Urinary bladder (tissue), 4 donors: ENCODE measurements around the gene DNMT3B. TPM values are rescaled to one million over a fixed set of nuclear protein-coding genes. Genes with fewer than 3 reads are reported as not detected.

Source experiments
- DNase-seq: peaks from one replicate; pipeline ENCODE4 v3.0.0-alpha.2; 2015; ENCODE audit errors: extremely low spot score
- H3K27ac ChIP-seq: one replicate; pipeline ENCODE4 v1.5.1; 2013; ENCODE audit warnings: low read depth, mild to moderate bottlenecking, moderate library complexity
- H3K36me3 ChIP-seq: one replicate; pipeline ENCODE4 v1.6.1; 2013; ENCODE audit warnings: mild to moderate bottlenecking, moderate library complexity; ENCODE audit not compliant: insufficient read depth
- H3K4me1 ChIP-seq: one replicate; pipeline ENCODE4 v1.6.1; 2013; ENCODE audit warnings: mild to moderate bottlenecking, moderate library complexity; ENCODE audit not compliant: insufficient read depth
- H3K4me3 ChIP-seq: one replicate; pipeline ENCODE4 v1.5.1; 2013; ENCODE audit warnings: low read depth, low read length
- WGBS: extraction: QIAGEN DNeasy Blood & Tissue Kit; methylation state at CpG from one replicate; pipeline ENCODE4 v1.1.7; 2013; 5-methylcytosine and 5-hydroxymethylcytosine counted together
- polyA plus RNA-seq: library from polyadenylated mRNA; stranded (reverse); fragments of 200-250 nt; gene quantifications from one replicate; pipeline ENCODE4 v1.2.3, GENCODE V29; 2013
- total RNA-seq: library from RNA; depleted of rRNA; stranded (reverse); fragments of >200 nt; gene quantifications from one replicate; pipeline ENCODE4 v1.2.3, GENCODE V29; 2014
- donor health status: healthy with polysubstance abuse.
- donor health status: healthy.

DNMT3B gene
- total and polyA plus RNA-seq, 2 donors: 1.0 to 2.4 TPM

DNA sequence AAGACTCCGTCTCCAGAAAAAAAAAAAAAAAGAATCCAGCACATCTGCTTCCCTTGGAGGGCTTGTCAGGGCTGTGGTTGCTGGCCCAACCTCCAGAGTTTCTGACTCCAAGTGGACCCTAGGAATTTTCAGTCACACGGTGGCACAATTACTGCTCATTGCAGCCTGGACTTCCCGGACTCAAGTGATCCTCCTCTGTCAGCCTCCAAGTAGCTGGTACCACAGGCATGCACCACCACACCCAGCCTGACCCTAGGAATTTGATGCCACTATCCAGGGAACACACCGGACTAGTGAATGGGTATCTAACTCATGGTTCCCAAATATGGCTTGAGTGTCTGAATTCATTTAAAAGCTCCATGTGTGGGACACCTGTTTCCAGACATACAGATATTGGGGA lies 47.7 kb downstream of the DNMT3B start:
- H3K4me3 ChIP-seq: no peak overlapping the region
- no peaks in the 10 kb centered on the region for H3K4me1 ChIP-seq
- WGBS: 92% methylated on average over 4 of the region's 4 CpGs
- H3K27ac ChIP-seq: no peak overlapping the region
- DNase-seq: no peak
- no peaks in the 10 kb centered on the region for H3K36me3 ChIP-seq

DNA sequence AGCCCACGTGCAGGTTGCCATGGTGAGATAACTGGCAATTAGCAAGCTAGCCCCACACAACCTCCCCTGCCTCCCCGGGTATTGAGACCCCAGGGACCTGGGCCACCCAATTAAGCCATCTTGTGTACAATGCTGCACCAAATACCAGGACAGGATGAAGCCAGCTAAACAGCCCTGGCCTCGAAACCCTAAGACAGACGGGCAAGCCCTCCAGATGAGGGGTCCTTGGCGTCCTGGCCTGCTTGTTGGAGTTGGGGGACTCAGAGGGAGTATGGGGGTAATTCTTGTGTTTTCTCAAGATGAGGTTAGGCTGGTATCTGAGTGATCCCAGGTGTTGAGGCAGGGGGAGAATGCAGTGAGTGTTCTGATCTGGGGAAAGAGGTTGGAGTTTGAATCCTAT lies 48.8 kb downstream of the DNMT3B start:
- no peak for DNase-seq
- WGBS: 77% methylated on average over 5 of the region's 5 CpGs
- Histone ChIP-seq H3K36me3 (no peaks in the 10 kb centered on the region), H3K27ac (no peak overlapping the region), H3K4me1 (no peaks in the 10 kb centered on the region), H3K4me3 (no peak overlapping the region)

DNA sequence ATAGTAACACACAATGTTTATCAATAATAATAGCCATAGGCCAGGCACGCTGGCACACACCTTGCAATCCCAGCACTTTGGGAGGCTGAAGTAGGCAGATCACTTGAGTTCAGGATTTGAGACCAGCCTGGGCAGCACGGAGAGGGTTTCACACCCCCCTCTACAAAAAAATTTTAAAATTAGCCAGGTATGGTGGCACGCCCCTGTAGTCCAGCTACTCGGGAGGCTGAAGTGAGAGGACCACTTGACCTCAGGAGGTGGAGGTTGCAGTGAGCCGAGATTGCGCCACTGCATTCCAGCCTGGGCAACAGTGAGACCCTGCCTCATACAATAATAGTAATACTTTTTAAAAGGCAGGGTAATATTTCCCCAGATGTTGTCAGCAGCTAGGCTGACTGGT lies 49.7 kb downstream of the DNMT3B start:
- Histone ChIP-seq H3K4me1 (no peaks in the 10 kb centered on the region), H3K36me3 (no peaks in the 10 kb centered on the region), H3K27ac (no peak overlapping the region), H3K4me3 (no peak overlapping the region)
- WGBS: 88% methylated on average over 6 of the region's 6 CpGs
- DNase-seq: no peak

DNA sequence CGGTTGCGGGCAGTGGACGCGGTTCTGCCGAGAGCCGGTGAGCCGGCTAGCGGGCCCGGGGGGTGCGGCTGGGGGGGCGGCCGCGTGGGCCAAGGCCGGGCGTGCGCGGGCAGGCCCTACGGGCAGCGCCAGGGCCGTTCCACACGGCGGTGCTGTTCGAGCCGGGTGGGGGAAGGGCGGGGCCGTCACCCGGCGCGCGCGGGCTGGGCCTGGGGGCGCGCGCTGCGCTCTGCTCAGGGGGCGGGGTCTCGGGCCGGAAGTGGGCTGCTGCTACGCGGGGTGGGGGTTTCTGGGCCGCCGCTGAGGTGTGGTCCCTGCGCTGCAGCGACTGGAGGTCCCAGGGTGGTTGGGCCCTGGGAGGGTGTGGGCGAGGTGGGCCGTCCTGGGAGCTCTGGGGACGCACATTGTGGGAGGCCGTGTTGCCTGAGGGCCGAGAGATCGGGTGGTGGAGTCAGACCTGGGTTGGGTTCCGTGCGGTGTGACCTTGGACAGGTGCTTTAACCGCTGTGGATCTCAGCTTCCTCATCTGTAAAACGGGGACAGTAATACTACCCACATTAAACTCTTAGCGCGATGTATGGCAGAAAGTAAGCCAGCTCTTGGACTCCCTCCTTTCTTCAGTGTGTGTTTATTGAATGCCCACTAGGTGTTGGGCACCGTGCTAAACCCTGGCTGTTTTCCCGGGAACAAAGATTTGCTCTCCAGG lies 58.0 kb downstream of the DNMT3B start:
- H3K4me3 ChIP-seq: peak overlapping the region; percentile 90
- DNase-seq: peak; percentile 29
- WGBS: under 1% methylated on average over 58 of the region's 58 CpGs
- H3K4me1 ChIP-seq: no peaks in the 10 kb centered on the region
- no peaks in the 10 kb centered on the region for H3K36me3 ChIP-seq
- peak overlapping the region; percentile 97 for H3K27ac ChIP-seq

DNA sequence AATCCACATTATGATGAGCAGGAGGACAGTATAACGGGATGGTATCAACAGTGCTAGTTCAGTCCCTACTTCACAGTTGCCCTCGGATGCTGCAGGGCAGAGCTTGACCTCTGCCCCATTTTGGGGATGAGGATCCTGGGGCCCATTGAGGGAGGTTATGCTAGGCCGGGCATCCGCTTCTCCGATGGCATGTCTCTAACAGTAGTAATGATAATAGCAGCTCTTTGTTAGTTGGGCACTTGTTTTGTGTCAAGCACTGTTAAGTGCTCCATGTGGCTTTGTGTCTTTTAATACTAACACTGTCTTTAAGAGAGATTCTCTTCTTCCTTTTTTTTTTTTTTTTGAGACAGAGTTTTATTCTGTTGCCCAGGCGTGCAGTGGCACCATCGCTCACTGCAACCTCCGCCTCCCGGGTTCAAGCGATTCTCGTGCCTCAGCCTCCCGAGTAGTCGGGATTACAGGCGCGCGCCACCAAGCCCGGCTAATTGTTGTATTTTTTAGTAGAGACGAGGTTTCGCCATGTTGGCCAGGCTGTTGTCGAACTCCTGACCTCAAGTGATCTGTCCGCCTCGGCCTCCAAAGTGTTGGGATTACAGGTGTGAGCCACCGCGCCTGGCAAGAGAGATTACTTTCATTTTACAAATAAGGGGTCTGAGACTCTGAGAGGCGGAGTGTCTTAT lies 58.7 kb downstream of the DNMT3B start:
- WGBS: 75% methylated on average over 25 of the region's 25 CpGs
- peak overlapping the region; percentile 97 for H3K27ac ChIP-seq
- H3K36me3 ChIP-seq: no peaks in the 10 kb centered on the region
- no peaks in the 10 kb centered on the region for H3K4me1 ChIP-seq
- peak overlapping the region; percentile 90 for H3K4me3 ChIP-seq
- DNase-seq: no peak

DNA sequence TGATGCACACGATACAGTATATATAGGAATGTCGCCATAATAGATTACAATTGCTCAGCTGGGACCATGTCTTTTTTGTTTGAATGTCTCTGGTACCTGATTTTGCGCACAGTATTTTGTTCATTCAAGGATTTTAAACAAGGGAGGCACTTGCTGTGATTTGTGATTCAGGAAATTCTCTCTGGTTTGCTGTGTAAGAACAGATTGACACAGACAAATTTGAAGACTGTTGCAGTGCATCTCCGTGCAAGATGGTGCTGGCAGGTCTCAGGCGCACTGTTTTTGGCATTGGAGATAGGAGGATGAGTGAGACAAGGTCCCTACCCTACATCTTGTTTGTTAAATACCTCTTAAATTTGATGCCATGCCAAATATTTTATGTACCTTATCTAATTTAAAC lies 60.0 kb downstream of the DNMT3B start:
- peak overlapping the region; percentile 7 for H3K27ac ChIP-seq
- DNase-seq: no peak
- H3K4me1 ChIP-seq: no peaks in the 10 kb centered on the region
- H3K36me3 ChIP-seq: no peaks in the 10 kb centered on the region
- WGBS: 61% methylated on average over 5 of the region's 5 CpGs
- H3K4me3 ChIP-seq: no peak overlapping the region

DNA sequence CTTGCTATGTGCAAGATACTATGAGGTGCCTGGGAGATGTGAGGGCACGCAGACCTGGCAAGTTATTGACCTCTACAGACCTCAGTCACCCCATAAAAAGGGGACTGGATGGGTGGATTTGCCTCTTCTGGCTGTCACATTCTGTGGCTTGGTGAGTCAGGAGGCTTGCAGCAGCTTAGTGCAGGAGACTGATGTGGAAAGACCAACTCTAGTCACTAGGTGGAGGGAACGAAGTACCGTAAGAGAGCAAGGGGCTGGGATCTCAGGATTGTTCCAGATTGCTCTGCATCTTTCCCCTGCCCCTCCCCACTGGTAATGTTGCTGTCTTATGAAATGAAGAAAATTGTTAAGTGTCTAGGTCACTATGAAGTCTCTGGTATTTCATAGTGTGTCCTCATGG lies 60.9 kb downstream of the DNMT3B start:
- DNase-seq: no peak
- no peak overlapping the region for H3K4me3 ChIP-seq
- no peak overlapping the region for H3K27ac ChIP-seq
- H3K4me1 ChIP-seq: peaks cover under 1% of the 10 kb centered on the region
- WGBS: 48% methylated on average over 3 of the region's 3 CpGs
- H3K36me3 ChIP-seq: no peaks in the 10 kb centered on the region

DNA sequence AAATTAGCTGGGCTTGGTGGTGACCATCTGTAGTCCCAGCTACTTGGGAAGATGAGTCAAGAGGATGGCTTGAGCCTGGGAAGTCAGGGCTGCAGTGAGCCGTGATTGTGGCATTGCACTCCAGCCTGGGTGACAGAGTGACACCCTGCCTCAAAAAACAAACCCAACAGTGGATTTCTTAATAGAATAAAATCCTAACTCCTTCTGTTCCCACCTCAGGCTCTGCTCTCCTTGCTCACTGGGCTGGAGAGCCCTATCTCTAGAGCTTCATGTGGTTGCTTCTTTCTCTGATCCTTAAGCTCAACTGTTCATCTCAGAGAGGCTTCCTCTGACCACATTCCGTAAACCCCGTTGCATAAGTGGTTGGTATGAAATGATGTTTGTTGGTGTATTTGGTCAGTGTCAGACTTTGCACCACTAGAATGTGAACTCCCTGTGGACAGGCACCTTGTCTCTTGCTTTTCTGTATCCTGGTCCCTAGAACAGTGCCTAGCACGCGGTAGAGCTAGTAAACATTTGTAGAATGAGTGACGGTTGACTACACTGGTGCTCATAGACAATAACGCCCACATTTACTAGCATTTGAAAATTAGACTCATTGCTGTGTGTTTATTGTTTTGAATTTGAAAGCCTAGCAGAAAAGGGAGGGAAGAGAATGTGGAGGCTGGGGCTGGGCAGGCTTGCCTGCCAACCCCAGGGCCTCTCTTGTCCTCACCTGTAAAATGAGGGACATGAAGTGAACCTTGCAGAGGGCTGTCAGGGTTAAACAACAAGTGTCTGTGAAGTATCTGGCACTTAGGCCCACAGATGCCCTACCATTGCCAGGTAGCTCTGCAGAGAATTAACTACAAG lies 61.8 kb downstream of the DNMT3B start:
- no peak overlapping the region for H3K4me3 ChIP-seq
- H3K36me3 ChIP-seq: no peaks in the 10 kb centered on the region
- H3K4me1 ChIP-seq: peaks cover 1% of the 10 kb centered on the region
- H3K27ac ChIP-seq: no peak overlapping the region
- DNase-seq: no peak
- WGBS: 85% methylated on average over 7 of the region's 7 CpGs

DNA sequence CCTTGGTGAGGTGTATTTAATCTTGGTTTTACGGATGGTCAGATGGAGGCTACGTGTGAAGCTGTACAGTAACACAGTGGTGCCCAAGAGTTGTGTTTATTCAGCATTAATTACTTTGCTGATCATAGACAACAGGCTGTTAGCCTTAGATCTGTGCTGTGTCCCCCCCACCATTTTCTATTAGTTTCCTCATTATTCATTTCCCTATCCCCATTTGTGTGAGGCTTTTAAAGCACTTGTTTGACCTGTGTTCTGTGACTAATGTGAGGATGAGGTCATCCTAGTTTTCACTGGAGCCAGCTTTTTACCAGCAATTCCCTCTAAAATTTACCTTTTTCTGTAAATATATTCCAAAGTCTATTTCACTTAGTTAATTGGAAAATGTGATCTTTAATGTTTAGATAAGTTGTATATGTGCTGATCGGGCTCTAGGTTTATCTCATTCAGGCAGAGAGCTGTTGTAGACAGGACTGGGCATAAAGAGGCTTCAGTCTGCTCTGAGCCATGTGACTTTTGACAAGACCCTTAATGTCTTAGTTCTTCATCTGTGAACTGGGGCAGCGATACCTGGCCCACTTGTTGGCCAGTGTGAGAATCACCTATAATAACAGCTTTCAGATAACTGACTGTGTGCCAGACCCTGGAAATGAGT lies 66.0 kb downstream of the DNMT3B start:
- DNase-seq: no peak
- Histone ChIP-seq H3K4me3 (no peak overlapping the region), H3K36me3 (peaks cover 2% of the 10 kb centered on the region), H3K27ac (no peak overlapping the region), H3K4me1 (peaks cover 1% of the 10 kb centered on the region)
- WGBS: 91% methylated on average over 4 of the region's 4 CpGs

DNA sequence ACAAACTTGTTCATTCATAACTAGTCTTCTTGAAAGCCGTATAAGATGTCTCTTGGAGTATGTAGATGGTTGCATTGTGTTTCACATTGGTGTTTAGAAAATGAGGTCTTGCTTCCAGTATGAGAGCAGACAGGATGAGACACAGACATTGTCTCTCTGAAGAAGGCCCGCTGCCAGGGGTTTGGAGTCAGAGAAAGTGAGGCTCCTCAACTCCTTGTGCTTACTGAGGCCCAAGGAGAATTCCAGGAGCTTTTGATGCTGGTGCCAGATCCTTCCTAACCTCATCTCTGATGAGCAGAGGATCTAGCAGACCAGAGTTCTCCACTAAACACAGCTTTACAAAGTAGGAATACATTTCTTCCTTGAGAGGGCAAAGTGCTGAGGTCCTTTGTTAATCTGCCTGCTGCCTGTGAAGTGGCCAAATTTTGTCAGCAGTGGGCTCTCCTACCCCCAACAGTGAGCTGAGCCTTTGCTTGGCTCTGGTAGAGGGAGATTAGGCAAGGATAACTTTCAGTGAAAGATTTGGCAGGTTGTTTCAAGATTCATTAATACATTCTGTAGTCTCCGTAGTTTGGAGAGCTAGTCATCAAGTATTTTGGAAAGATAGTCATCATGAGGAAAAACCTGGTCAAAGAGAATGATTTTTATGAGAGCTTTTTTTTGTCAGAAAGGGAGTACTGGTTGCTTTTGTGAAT lies 67.3 kb downstream of the DNMT3B start:
- no peak overlapping the region for H3K4me3 ChIP-seq
- no peak for DNase-seq
- peak overlapping the region; percentile 30 for H3K27ac ChIP-seq
- peaks cover 2% of the 10 kb centered on the region for H3K36me3 ChIP-seq
- peaks cover 1% of the 10 kb centered on the region for H3K4me1 ChIP-seq
- 45% methylated on average over 3 of the region's 3 CpGs for WGBS

DNA sequence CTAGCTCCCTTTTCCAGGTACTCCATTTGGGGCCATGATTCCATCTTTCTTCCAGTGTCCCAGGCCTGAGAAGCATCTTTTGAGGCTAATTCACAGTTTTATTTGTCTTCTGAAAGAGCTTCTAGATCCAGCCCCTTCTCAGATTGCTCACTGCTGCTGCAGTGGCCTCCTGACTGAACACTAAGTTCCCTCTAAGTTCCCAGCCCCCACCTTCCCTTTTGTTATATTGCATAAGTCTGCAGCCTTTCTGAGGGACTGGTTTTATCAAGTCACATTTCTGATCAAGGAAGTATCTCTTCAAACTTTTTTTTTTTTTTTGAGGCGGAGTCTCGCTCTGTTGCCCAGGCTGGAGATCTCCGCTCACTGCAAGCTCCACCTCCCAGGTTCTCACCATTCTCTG lies 68.3 kb downstream of the DNMT3B start:
- no peak for DNase-seq
- Histone ChIP-seq H3K36me3 (peaks cover 2% of the 10 kb centered on the region), H3K4me1 (peaks cover 1% of the 10 kb centered on the region), H3K4me3 (no peak overlapping the region), H3K27ac (no peak overlapping the region)
- WGBS: 93% methylated on average over 3 of the region's 3 CpGs

DNA sequence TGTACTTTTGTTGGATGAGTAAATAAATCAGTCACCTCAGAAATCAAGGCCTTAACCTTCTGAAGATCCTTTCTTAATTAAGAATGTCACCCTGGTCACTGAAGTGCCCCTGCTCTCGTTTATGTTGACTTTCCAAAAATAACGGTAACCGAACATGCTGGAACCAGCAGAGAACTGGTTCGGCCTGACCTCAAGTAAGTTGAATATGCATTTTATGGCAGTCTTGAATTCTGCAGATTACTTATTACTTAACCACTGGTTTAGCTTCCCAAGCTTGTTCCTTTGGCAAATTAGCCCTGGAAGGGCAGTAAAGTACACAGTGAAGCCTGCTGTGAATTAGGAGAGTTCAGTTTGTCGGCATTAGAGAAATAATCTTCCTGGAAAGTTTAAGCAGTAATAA lies 69.8 kb downstream of the DNMT3B start:
- Histone ChIP-seq H3K36me3 (peaks cover 2% of the 10 kb centered on the region), H3K4me1 (peaks cover 1% of the 10 kb centered on the region), H3K27ac (no peak overlapping the region), H3K4me3 (no peak overlapping the region)
- WGBS: 82% methylated on average over 5 of the region's 5 CpGs
- no peak for DNase-seq

DNA sequence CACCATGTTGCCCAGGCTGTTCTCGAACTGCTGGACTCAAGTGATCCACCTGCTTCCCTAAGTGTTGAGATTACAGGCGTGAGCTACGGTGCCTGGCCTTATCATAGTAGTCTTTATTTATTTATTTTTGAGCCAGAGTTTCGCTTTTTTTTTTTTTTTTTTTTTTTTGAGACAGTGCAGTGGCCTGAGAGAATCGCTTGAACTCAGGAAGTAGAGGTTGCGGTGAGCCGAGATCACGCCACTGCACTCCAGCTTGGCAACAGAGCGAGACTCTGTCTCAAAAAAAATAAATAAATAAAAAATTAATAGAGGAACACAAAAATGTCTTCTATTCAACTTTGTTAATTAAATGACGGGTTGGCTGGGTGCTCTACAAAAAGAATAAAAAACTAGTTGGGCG lies 70.5 kb downstream of the DNMT3B start:
- Histone ChIP-seq H3K36me3 (peaks cover 2% of the 10 kb centered on the region), H3K4me3 (no peak overlapping the region), H3K4me1 (peaks cover 1% of the 10 kb centered on the region), H3K27ac (no peak overlapping the region)
- 85% methylated on average over 11 of the region's 11 CpGs for WGBS
- no peak for DNase-seq
